Measurements from ENCODE around the gene CPNE5.

CPNE5 gene

GRCh38 chr6:36863670-36864540, 24.7 kb upstream of the CPNE5 start:
- DNase-seq = no peak

GRCh38 chr6:36862848-36863382, 23.7 kb upstream of the CPNE5 start:
- H3K4me1 ChIP-seq (ENCODE audit: control insufficient read depth in 1 of 2, insufficient read depth in 2 of 2, low read length in 2 of 2) = peaks cover 6 to 11% of the 10 kb centered on the region in 2 experiments
- no peak overlapping the region for H4K12ac ChIP-seq (ENCODE audit: low read depth, low read length)
- no peak overlapping the region for H4K91ac ChIP-seq (ENCODE audit: low read depth, low read length)
- no peak overlapping the region for H3K23ac ChIP-seq (ENCODE audit: low read length)
- H3K27me3 ChIP-seq (ENCODE audit: insufficient read depth, low read length) = no peaks in the 10 kb centered on the region
- H3K14ac ChIP-seq (ENCODE audit: low read length) = no peak overlapping the region
- no peaks in the 10 kb centered on the region for H3K79me2 ChIP-seq (ENCODE audit: control insufficient read depth, insufficient read depth, low read length, poor library complexity)
- H3K36me3 ChIP-seq (ENCODE audit: control insufficient read depth in 1 of 2, insufficient read depth in 2 of 2, low read length in 2 of 2) = peaks cover 7 to 10% of the 10 kb centered on the region in 2 experiments
- no CpG with 5 or more reads among the region's 4 CpGs for WGBS (ENCODE audit: extremely low coverage, insufficient coverage, insufficient read length)
- no peak overlapping the region for H2BK5ac ChIP-seq (ENCODE audit: low read depth, low read length, poor library complexity)
- H3K4ac ChIP-seq (ENCODE audit: low read depth, low read length) = peak overlapping the region; percentile 27
- H2AFZ ChIP-seq (ENCODE audit: insufficient read depth, low read length, poor library complexity) = no peak overlapping the region
- H3K9me3 ChIP-seq (ENCODE audit: insufficient read depth, low read depth, low read length) = peaks cover 3% of the 10 kb centered on the region
- no peak for DNase-seq
- H2BK12ac ChIP-seq (ENCODE audit: low read length) = no peak overlapping the region
- no peaks in the 10 kb centered on the region for H3K79me1 ChIP-seq (ENCODE audit: low read length)
- H3K9ac ChIP-seq (ENCODE audit: low read length) = no peak overlapping the region
- H3K18ac ChIP-seq (ENCODE audit: low read length) = peak overlapping the region; percentile 3
- no peak overlapping the region for H2BK120ac ChIP-seq (ENCODE audit: insufficient read depth, low read length, poor library complexity)
- H3K4me3 ChIP-seq (ENCODE audit: low read depth, low read length) = no peak overlapping the region
- H4K8ac ChIP-seq (ENCODE audit: low read depth, low read length) = no peak overlapping the region
- H3K27ac ChIP-seq (ENCODE audit: low read depth, low read length) = no peak overlapping the region
- H2AK5ac ChIP-seq (ENCODE audit: low read length) = no peak overlapping the region
- H3K4me2 ChIP-seq (ENCODE audit: low read length) = no peak overlapping the region

More at GRCh38 chr6:36863670-36864540, 24.7 kb upstream of the CPNE5 start:
- H4K12ac ChIP-seq (ENCODE audit: low read depth, low read length) = no peak overlapping the region
- H3K9ac ChIP-seq (ENCODE audit: low read length) = no peak overlapping the region
- peaks cover 3 to 4% of the 10 kb centered on the region in 2 experiments for H3K4me1 ChIP-seq (ENCODE audit: control insufficient read depth in 1 of 2, insufficient read depth in 2 of 2, low read length in 2 of 2)
- no peak overlapping the region for H3K23ac ChIP-seq (ENCODE audit: low read length)
- no peak overlapping the region for H2AK5ac ChIP-seq (ENCODE audit: low read length)
- no peak overlapping the region for H2BK120ac ChIP-seq (ENCODE audit: insufficient read depth, low read length, poor library complexity)
- H3K4me2 ChIP-seq (ENCODE audit: low read length) = no peak overlapping the region
- peaks cover 3% of the 10 kb centered on the region for H3K9me3 ChIP-seq (ENCODE audit: insufficient read depth, low read depth, low read length)
- H3K79me1 ChIP-seq (ENCODE audit: low read length) = no peaks in the 10 kb centered on the region
- H2BK12ac ChIP-seq (ENCODE audit: low read length) = no peak overlapping the region
- no peak overlapping the region for H3K14ac ChIP-seq (ENCODE audit: low read length)
- no peak overlapping the region for H4K91ac ChIP-seq (ENCODE audit: low read depth, low read length)
- no peak overlapping the region for H3K4ac ChIP-seq (ENCODE audit: low read depth, low read length)
- no peak overlapping the region for H2BK5ac ChIP-seq (ENCODE audit: low read depth, low read length, poor library complexity)
- H3K27ac ChIP-seq (ENCODE audit: low read depth, low read length) = no peak overlapping the region
- no peak overlapping the region for H4K8ac ChIP-seq (ENCODE audit: low read depth, low read length)
- H3K79me2 ChIP-seq (ENCODE audit: control insufficient read depth, insufficient read depth, low read length, poor library complexity) = no peaks in the 10 kb centered on the region
- no peaks in the 10 kb centered on the region for H3K27me3 ChIP-seq (ENCODE audit: insufficient read depth, low read length)
- H3K4me3 ChIP-seq (ENCODE audit: low read depth, low read length) = no peak overlapping the region
- no peak overlapping the region for H2AFZ ChIP-seq (ENCODE audit: insufficient read depth, low read length, poor library complexity)
- peaks cover 7 to 12% of the 10 kb centered on the region in 2 experiments for H3K36me3 ChIP-seq (ENCODE audit: control insufficient read depth in 1 of 2, insufficient read depth in 2 of 2, low read length in 2 of 2)
- WGBS (ENCODE audit: extremely low coverage, insufficient coverage, insufficient read length) = no CpG with 5 or more reads among the region's 12 CpGs
- no peak overlapping the region for H3K18ac ChIP-seq (ENCODE audit: low read length)

DNA sequence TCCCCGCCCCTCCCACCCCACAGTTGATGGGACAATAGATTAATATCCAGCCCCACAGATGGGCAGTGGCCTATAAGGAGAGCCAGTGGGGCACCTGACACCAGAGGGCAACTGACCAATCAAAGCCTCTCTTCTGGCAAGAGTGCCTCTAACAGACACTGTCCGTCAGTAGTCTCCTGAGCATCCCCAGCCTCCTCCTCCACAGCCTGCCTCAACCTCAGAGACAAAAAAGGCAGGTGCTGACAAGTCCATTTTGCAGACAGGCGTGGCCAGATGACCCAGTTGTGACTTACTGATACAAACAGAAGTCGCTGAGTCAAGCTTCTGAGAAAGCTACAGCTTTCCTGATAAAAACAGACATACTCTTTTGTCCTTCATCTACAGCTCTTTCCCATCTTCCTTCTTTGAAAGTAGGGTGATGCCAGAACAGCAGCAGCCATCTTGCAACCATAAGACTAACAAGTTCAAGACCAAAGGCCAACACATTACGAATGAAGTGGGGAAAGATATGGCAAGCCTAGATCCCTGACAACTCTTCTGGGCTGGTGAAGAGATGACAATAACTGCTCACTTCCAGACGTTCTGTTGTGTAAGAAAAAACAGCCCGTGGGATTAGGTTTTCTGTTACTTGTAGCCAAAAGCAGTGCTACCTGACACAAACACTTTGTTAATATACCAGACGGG, 23.1 kb upstream of the CPNE5 start:
- H3K23ac ChIP-seq (ENCODE audit: low read length) = no peak overlapping the region
- H3K4ac ChIP-seq (ENCODE audit: low read depth, low read length) = no peak overlapping the region
- no peak overlapping the region for H2AK5ac ChIP-seq (ENCODE audit: low read length)
- H2BK12ac ChIP-seq (ENCODE audit: low read length) = no peak overlapping the region
- H2BK120ac ChIP-seq (ENCODE audit: insufficient read depth, low read length, poor library complexity) = no peak overlapping the region
- H3K4me1 ChIP-seq (ENCODE audit: control insufficient read depth in 1 of 2, insufficient read depth in 2 of 2, low read length in 2 of 2) = peaks cover 6 to 11% of the 10 kb centered on the region in 2 experiments
- H3K4me2 ChIP-seq (ENCODE audit: low read length) = no peak overlapping the region
- no peak overlapping the region for H4K12ac ChIP-seq (ENCODE audit: low read depth, low read length)
- no peaks in the 10 kb centered on the region for H3K27me3 ChIP-seq (ENCODE audit: insufficient read depth, low read length)
- DNase-seq = no peak
- no CpG with 5 or more reads among the region's 8 CpGs for whole genome bisulfite sequencing (ENCODE audit: extremely low coverage, insufficient coverage, insufficient read length)
- no peak overlapping the region for H3K9ac ChIP-seq (ENCODE audit: low read length)
- no peak overlapping the region for H2AFZ ChIP-seq (ENCODE audit: insufficient read depth, low read length, poor library complexity)
- H4K8ac ChIP-seq (ENCODE audit: low read depth, low read length) = no peak overlapping the region
- no peak overlapping the region for H3K4me3 ChIP-seq (ENCODE audit: low read depth, low read length)
- no peak overlapping the region for H4K91ac ChIP-seq (ENCODE audit: low read depth, low read length)
- H3K36me3 ChIP-seq (ENCODE audit: control insufficient read depth in 1 of 2, insufficient read depth in 2 of 2, low read length in 2 of 2) = peaks cover 4 to 8% of the 10 kb centered on the region in 2 experiments
- H3K27ac ChIP-seq (ENCODE audit: low read depth, low read length) = no peak overlapping the region
- H3K18ac ChIP-seq (ENCODE audit: low read length) = no peak overlapping the region
- no peak overlapping the region for H2BK5ac ChIP-seq (ENCODE audit: low read depth, low read length, poor library complexity)
- peaks cover 3% of the 10 kb centered on the region for H3K9me3 ChIP-seq (ENCODE audit: insufficient read depth, low read depth, low read length)
- H3K14ac ChIP-seq (ENCODE audit: low read length) = no peak overlapping the region
- H3K79me1 ChIP-seq (ENCODE audit: low read length) = no peaks in the 10 kb centered on the region
- H3K79me2 ChIP-seq (ENCODE audit: control insufficient read depth, insufficient read depth, low read length, poor library complexity) = no peaks in the 10 kb centered on the region

DNA sequence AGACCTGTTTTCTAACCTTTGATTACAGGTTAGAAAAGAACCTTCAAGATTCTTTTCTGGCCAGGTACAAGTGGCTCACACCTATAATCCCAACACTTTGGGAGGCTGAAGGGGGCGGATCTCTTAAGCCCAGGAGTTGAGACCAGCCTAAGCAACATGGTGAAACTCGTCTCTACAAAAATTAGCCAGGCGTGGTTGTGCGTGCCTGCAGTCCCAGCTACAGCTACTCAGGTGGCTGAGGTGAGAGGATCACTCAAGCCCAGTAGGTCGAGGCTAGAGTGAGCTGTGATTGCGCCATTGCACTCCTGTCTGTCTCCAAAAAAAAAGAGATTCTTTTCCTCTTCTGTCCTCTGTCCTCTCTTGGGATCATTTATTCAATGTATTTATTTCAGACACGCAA, 20.9 kb upstream of the CPNE5 start:
- H2BK12ac ChIP-seq (ENCODE audit: low read length) = no peak overlapping the region
- H2BK5ac ChIP-seq (ENCODE audit: low read depth, low read length, poor library complexity) = no peak overlapping the region
- no peak overlapping the region for H3K4me2 ChIP-seq (ENCODE audit: low read length)
- no peak overlapping the region for H2AK5ac ChIP-seq (ENCODE audit: low read length)
- H3K27ac ChIP-seq (ENCODE audit: low read depth, low read length) = no peak overlapping the region
- no peak overlapping the region for H3K14ac ChIP-seq (ENCODE audit: low read length)
- peaks cover 14 to 21% of the 10 kb centered on the region in 2 experiments for H3K4me1 ChIP-seq (ENCODE audit: control insufficient read depth in 1 of 2, insufficient read depth in 2 of 2, low read length in 2 of 2)
- H3K79me1 ChIP-seq (ENCODE audit: low read length) = no peaks in the 10 kb centered on the region
- H4K91ac ChIP-seq (ENCODE audit: low read depth, low read length) = no peak overlapping the region
- peaks cover 3% of the 10 kb centered on the region for H3K9me3 ChIP-seq (ENCODE audit: insufficient read depth, low read depth, low read length)
- no peak overlapping the region for H3K4ac ChIP-seq (ENCODE audit: low read depth, low read length)
- no CpG with 5 or more reads among the region's 7 CpGs for WGBS (ENCODE audit: extremely low coverage, insufficient coverage, insufficient read length)
- no peak overlapping the region for H3K9ac ChIP-seq (ENCODE audit: low read length)
- no peak overlapping the region for H2AFZ ChIP-seq (ENCODE audit: insufficient read depth, low read length, poor library complexity)
- no peak overlapping the region for H2BK120ac ChIP-seq (ENCODE audit: insufficient read depth, low read length, poor library complexity)
- H3K36me3 ChIP-seq (ENCODE audit: control insufficient read depth in 1 of 2, insufficient read depth in 2 of 2, low read length in 2 of 2) = peaks cover 4 to 17% of the 10 kb centered on the region in 2 experiments
- H4K8ac ChIP-seq (ENCODE audit: low read depth, low read length) = no peak overlapping the region
- no peak overlapping the region for H3K23ac ChIP-seq (ENCODE audit: low read length)
- no peak for DNase-seq
- no peak overlapping the region for H3K18ac ChIP-seq (ENCODE audit: low read length)
- no peak overlapping the region for H4K12ac ChIP-seq (ENCODE audit: low read depth, low read length)
- no peaks in the 10 kb centered on the region for H3K79me2 ChIP-seq (ENCODE audit: control insufficient read depth, insufficient read depth, low read length, poor library complexity)
- no peak overlapping the region for H3K4me3 ChIP-seq (ENCODE audit: low read depth, low read length)
- H3K27me3 ChIP-seq (ENCODE audit: insufficient read depth, low read length) = no peaks in the 10 kb centered on the region
